Upper lobe of left lung (tissue), 6 donors: Measurements from ENCODE around the gene RALA. TPM values are rescaled to one million over a fixed set of nuclear protein-coding genes. Genes with fewer than 3 reads are reported as not detected.
"Not testable (repeated sequence)": the region's sequence is repeated elsewhere in the genome, so short reads cannot be mapped to it uniquely, and the experiment has no call there.

ENCODE experiments used
- ATAC-seq, 2 donors: fragments of 200-7000 bp; cut with Tn5 transposase; one replicate each; pipeline ENCODE4 v1.9.1; 2022; ENCODE audit warnings: mild to moderate bottlenecking in 2 of 2, moderate library complexity in 2 of 2; ENCODE audit not compliant: low FRiP score in 2 of 2
- DNase-seq, 2 donors: peaks; one replicate each; pipeline ENCODE4 v3.0.0-alpha.2; 2019 to 2020
- H3K27ac ChIP-seq, 4 donors: fragments of 200-600 bp; sonication (generic); one replicate each; pipeline ENCODE4 v1.5.1; 2016 to 2019
- H3K27me3 ChIP-seq, 4 donors: fragments of 200-600 bp; sonication (generic); one replicate each; pipeline ENCODE4 v1.5.1; 2017 to 2019
- H3K36me3 ChIP-seq, 4 donors: fragments of 200-600 bp; sonication (generic); one replicate each; pipeline ENCODE4 v1.5.1; 2016 to 2019
- H3K4me1 ChIP-seq, 4 donors: fragments of 200-600 bp; sonication (generic); one replicate each; pipeline ENCODE4 v1.5.1; 2018 to 2019
- H3K4me3 ChIP-seq, 4 donors: fragments of 200-600 bp; sonication (generic); one replicate each; pipeline ENCODE4 v1.5.1; 2017 to 2019; ENCODE audit warnings: mild to moderate bottlenecking in 2 of 4, moderate library complexity in 1 of 4
- H3K9me3 ChIP-seq, 4 donors: fragments of 200-600 bp; sonication (generic); one replicate each; pipeline ENCODE4 v1.5.1; 2018 to 2019
- EP300 ChIP-seq, 4 donors: sonication (generic); formaldehyde crosslinking; IDR thresholded peaks; one replicate each; pipeline ENCODE4 v1.5.1; 2017; ENCODE audit warnings: antibody characterized with exemption in 4 of 4, control low read depth in 2 of 4
- POLR2A ChIP-seq, 4 donors: fragments of 450-650 bp; IDR thresholded peaks; one replicate each; pipeline ENCODE4 v1.5.1; 2016 to 2017; ENCODE audit warnings: antibody characterized with exemption in 4 of 4, mild to moderate bottlenecking in 2 of 4
- POLR2AphosphoS5 ChIP-seq, 2 donors: sonication (generic); formaldehyde crosslinking; IDR thresholded peaks; one replicate each; pipeline ENCODE4 v1.5.1; 2017; ENCODE audit warnings: antibody characterized with exemption in 2 of 2
- WGBS, 2 donors: methylation state at CpG; one replicate each; pipeline ENCODE4 v1.1.5; 2017 to 2018; 5-methylcytosine and 5-hydroxymethylcytosine counted together
- total RNA-seq, 6 donors: library from RNA; depleted of rRNA in 4 of 6; stranded (reverse); fragments of >200 nt in 4 of 6; gene quantifications; one replicate each; pipeline versions ENCODE4 v1.1.0 to v1.2.1, GENCODE V29; 2016 to 2021
- TF ChIP-seq, protein P1 (sequence below), 6 experiments: fragments of 450-650 bp in 4 of 6; fragments of 200-600 bp in 2 of 6; sonication (generic) in 2 of 6; IDR thresholded peaks; one replicate each; pipeline ENCODE4 v1.5.1; 2016 to 2019; ENCODE audit warnings: antibody characterized with exemption in 6 of 6
- donor health status: DM: no; HTN: no; CAD: no; lungs with moderate emphysema.
- donor health status: DM: no; HTN: yes; CAD: no; lungs with severe emphysema.

Gene RALA
- total RNA-seq, 6 donors from 2014 or later, result 7.3 to 45.1 (median 33.5) TPM

DNA sequence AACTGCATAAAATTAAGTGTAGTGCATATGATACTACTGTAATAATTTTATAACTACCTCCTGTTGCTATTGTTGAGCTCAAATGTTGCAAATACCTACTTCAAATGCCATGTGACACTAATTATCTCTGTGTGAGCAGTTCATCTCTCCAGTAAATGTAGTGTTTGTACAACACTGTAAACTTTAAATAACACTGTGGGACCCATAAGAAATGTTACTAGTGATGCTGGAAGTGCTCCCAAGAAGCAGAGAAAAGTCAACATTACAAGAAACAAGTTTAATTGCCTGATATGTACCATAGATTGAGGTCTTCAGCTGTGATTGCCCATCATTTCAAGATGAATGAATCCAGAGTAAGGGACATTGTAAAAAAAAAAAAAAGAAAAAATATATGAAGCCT, 39.9 kb downstream of the RALA start:
- Histone ChIP-seq H3K4me1 (peaks cover 0 to 11% (median 5%) of the 10 kb centered on the region in 4 donors), H3K36me3 (peaks cover 0 to 5% (median 1%) of the 10 kb centered on the region in 4 donors), H3K4me3 (no peak overlapping the region), H3K9me3 (no peaks in the 10 kb centered on the region), H3K27ac (no peak overlapping the region), H3K27me3 (no peaks in the 10 kb centered on the region)
- TF ChIP-seq, protein P1, sequence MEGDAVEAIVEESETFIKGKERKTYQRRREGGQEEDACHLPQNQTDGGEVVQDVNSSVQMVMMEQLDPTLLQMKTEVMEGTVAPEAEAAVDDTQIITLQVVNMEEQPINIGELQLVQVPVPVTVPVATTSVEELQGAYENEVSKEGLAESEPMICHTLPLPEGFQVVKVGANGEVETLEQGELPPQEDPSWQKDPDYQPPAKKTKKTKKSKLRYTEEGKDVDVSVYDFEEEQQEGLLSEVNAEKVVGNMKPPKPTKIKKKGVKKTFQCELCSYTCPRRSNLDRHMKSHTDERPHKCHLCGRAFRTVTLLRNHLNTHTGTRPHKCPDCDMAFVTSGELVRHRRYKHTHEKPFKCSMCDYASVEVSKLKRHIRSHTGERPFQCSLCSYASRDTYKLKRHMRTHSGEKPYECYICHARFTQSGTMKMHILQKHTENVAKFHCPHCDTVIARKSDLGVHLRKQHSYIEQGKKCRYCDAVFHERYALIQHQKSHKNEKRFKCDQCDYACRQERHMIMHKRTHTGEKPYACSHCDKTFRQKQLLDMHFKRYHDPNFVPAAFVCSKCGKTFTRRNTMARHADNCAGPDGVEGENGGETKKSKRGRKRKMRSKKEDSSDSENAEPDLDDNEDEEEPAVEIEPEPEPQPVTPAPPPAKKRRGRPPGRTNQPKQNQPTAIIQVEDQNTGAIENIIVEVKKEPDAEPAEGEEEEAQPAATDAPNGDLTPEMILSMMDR (IDR thresholded peaks at IDR 0.05), result no peak
- no peak for TF ChIP-seq POLR2AphosphoS5 (IDR thresholded peaks at IDR 0.05)
- no peak for TF ChIP-seq EP300 (IDR thresholded peaks at IDR 0.05)
- no peak for TF ChIP-seq POLR2A (IDR thresholded peaks at IDR 0.05)
- no peak for ATAC-seq
- DNase-seq, result no peak

DNA sequence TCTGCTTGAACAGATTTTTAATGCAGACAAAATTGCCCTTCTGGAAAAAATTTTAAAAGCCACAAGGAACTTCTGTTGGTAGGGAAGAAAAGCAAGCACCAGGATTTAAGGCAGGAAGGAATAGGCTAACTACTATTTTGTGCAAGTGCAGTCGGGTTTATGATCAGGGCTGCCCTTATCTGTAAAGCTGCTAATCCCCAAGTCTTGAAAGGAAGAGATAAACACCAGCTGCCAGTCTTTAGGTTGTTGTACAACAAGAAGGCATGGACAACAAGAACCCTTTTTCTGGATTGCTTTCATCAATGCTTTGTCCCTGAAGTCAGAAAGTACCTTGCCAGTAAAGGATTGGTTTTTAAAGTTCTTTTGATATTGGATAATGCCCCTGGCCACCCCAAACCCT, 40.7 kb downstream of the RALA start:
- TF ChIP-seq POLR2A (IDR thresholded peaks at IDR 0.05) (no peak), EP300 (IDR thresholded peaks at IDR 0.05) (no peak), POLR2AphosphoS5 (IDR thresholded peaks at IDR 0.05) (no peak)
- TF ChIP-seq, protein P1 (IDR thresholded peaks at IDR 0.05), result no peak
- H3K27me3 ChIP-seq, result no peaks in the 10 kb centered on the region
- H3K36me3 ChIP-seq, result peaks cover 0 to 5% (median 1%) of the 10 kb centered on the region in 4 donors
- DNase-seq (no peak), ATAC-seq (no peak)
- no peak overlapping the region for H3K4me3 ChIP-seq
- no peak overlapping the region for H3K27ac ChIP-seq
- H3K9me3 ChIP-seq, result no peaks in the 10 kb centered on the region
- H3K4me1 ChIP-seq, result peaks cover 0 to 11% (median 6%) of the 10 kb centered on the region in 4 donors
- WGBS, 2 donors, result 61 to 67% methylated on average over 1 of the region's 1 CpG

DNA sequence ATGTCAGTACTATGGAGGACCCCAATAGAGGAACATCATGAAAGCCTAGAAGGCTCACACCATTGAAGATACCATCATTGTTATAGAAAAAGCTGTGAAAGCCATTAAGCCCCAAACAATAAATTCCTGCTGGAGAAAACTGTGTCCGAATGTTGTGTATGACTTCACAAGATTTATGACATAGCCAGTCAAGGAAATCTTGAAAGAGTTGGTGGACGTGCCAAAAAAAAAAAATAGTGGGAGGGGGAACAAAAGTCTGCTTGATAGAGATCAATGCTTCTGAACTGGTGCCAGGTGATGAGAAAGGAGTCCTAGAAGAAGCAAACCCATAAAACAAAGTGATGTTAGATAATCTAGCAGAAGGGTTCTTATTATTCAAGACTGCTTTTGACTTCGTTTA, 41.2 kb downstream of the RALA start:
- Histone ChIP-seq H3K27me3 (no peaks in the 10 kb centered on the region), H3K36me3 (peaks cover 0 to 5% (median 1%) of the 10 kb centered on the region in 4 donors), H3K9me3 (no peaks in the 10 kb centered on the region), H3K27ac (no peak overlapping the region), H3K4me1 (peaks cover 0 to 13% (median 7%) of the 10 kb centered on the region in 4 donors), H3K4me3 (no peak overlapping the region)
- WGBS, 2 donors, result 79 to 82% methylated on average over 3 of the region's 3 CpGs
- TF ChIP-seq EP300 (IDR thresholded peaks at IDR 0.05) (no peak), POLR2AphosphoS5 (IDR thresholded peaks at IDR 0.05) (no peak), POLR2A (IDR thresholded peaks at IDR 0.05) (no peak)
- TF ChIP-seq, protein P1 (IDR thresholded peaks at IDR 0.05), result no peak
- no peak for DNase-seq
- no peak for ATAC-seq

DNA sequence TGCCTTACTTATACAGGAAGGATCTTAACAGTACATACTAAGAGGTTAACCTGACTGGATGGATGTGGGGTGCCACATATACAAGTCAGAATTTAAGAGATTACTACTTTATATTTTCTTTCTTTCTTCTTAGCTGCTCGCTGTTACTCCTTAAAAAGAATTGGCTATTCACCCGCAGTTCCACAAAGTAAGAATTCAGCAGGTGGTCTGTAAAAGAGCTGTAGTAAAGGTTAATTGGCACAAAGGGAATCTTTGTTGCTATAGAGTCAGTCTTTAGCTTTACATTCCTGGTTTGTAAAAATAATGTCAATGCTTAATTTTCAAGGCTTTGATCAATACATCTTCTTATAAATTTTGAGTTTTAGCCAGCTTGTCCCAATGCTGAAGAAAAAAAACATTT, 43.2 kb downstream of the RALA start:
- no peak overlapping the region for H3K4me3 ChIP-seq
- no peak for DNase-seq
- peak overlapping the region in 1 of 4 donors; percentile 48 for H3K27ac ChIP-seq
- peaks cover 0 to 14% (median 8%) of the 10 kb centered on the region in 4 donors for H3K4me1 ChIP-seq
- H3K36me3 ChIP-seq, result peaks cover 0 to 2% (median under 1%) of the 10 kb centered on the region in 4 donors
- TF ChIP-seq POLR2A (IDR thresholded peaks at IDR 0.05), result no peak
- TF ChIP-seq POLR2AphosphoS5 (IDR thresholded peaks at IDR 0.05), result no peak
- TF ChIP-seq, protein P1 (IDR thresholded peaks at IDR 0.05), result no peak
- TF ChIP-seq EP300 (IDR thresholded peaks at IDR 0.05), result no peak
- WGBS, 2 donors, result 96 to 99% methylated on average over 2 of the region's 2 CpGs
- no peaks in the 10 kb centered on the region for H3K9me3 ChIP-seq
- no peaks in the 10 kb centered on the region for H3K27me3 ChIP-seq
- no peak for ATAC-seq

DNA sequence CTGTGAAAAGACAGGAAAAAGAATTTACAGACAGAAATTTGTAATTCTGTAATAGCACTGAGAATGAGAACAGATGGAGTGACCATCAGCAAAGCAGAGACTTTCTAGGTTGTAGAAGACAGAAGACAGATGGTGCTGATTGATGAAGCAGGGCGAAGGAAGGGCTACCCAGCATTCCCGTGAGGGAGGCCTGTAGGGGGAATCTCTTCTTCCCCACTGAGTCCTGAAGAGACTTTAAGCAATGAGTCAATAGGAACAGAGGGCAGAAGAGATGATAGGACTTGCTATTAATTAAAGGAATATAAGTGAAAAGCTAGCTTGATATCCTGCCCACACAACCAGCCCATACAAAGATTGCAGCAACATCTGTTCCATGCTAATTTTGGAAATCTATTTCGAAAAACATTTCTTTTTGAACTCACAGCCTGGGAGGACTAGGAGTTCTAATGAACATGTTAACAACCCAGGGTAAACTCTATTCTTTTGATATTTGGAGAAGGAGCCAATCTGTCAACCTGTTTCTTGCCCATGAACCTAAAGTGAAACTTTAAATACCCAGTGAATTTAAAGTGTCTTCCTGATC, 44.1 kb downstream of the RALA start:
- Histone ChIP-seq H3K36me3 (no peaks in the 10 kb centered on the region), H3K9me3 (no peaks in the 10 kb centered on the region), H3K27ac (peak overlapping the region in 1 of 4 donors; percentile 54), H3K4me1 (peaks cover 0 to 18% (median 10%) of the 10 kb centered on the region in 4 donors), H3K27me3 (no peaks in the 10 kb centered on the region), H3K4me3 (no peak overlapping the region)
- 68% methylated on average over 3 of the region's 3 CpGs for WGBS, 2 donors
- ATAC-seq, result no peak
- TF ChIP-seq POLR2A (IDR thresholded peaks at IDR 0.05) (no peak), EP300 (IDR thresholded peaks at IDR 0.05) (no peak), POLR2AphosphoS5 (IDR thresholded peaks at IDR 0.05) (no peak)
- TF ChIP-seq, protein P1 (IDR thresholded peaks at IDR 0.05), result no peak
- no peak for DNase-seq

DNA sequence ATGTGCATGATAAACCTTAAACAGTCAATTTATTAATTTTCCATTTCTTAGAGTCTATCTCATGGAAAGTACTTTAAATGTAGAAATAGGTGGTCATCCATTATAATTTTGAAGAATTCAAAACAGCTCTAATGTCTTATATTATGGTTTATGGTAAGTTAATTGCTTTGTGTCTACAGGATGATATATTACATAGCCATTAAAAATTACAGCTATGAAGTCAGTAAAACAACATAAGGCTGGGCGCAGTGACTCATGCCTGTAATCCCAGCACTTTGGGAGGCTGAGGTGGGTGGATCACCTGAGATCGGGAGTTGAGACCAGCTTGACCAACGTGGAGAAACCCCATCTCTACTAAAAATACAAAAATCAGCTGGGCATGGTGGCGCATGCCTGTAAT, 44.9 kb downstream of the RALA start:
- WGBS, 2 donors, result 91 to 98% methylated on average over 4 of the region's 4 CpGs
- not testable (repeated sequence) for DNase-seq, H3K27me3 ChIP-seq, ATAC-seq, H3K36me3 ChIP-seq, H3K9me3 ChIP-seq, H3K4me3 ChIP-seq, H3K27ac ChIP-seq
- peaks cover 0 to 18% (median 10%) of the 10 kb centered on the region in 4 donors for H3K4me1 ChIP-seq
